ENCODE measurements around the gene ZGPAT.

GRCh38 chr20:63691711-63692435, 16.0 kb upstream of the ZGPAT start:
- TF ChIP-seq, protein P1, sequence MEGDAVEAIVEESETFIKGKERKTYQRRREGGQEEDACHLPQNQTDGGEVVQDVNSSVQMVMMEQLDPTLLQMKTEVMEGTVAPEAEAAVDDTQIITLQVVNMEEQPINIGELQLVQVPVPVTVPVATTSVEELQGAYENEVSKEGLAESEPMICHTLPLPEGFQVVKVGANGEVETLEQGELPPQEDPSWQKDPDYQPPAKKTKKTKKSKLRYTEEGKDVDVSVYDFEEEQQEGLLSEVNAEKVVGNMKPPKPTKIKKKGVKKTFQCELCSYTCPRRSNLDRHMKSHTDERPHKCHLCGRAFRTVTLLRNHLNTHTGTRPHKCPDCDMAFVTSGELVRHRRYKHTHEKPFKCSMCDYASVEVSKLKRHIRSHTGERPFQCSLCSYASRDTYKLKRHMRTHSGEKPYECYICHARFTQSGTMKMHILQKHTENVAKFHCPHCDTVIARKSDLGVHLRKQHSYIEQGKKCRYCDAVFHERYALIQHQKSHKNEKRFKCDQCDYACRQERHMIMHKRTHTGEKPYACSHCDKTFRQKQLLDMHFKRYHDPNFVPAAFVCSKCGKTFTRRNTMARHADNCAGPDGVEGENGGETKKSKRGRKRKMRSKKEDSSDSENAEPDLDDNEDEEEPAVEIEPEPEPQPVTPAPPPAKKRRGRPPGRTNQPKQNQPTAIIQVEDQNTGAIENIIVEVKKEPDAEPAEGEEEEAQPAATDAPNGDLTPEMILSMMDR (IDR thresholded peaks at IDR 0.05; ENCODE audit: low read depth, low read length) = no peak
- TF ChIP-seq POLR2A (IDR thresholded peaks at IDR 0.05; ENCODE audit: extremely low read depth, insufficient read length) = no peak
